K562 (cell line): ENCODE results near the gene SCNN1A.

Source experiments
- BRCA1 ChIP-seq, 2 experiments: fragments of 450-650 bp in 1 of 2; sonication (generic) in 1 of 2; formaldehyde crosslinking in 1 of 2; IDR thresholded peaks; 2 replicates each; pipeline versions ENCODE4 v1.5.0 to v1.6.1; 2017 to 2020; ENCODE audit warnings: mild to moderate bottlenecking in 1 of 2, missing genetic modification reagents in 1 of 2
- POLR2AphosphoS2 ChIP-seq: IDR thresholded peaks from 2 replicates; pipeline ENCODE4 v1.6.1; 2012; ENCODE audit warnings: low read length, improper control_type of control experiment
- TCF7 ChIP-seq: sonication (generic); IDR thresholded peaks from 2 replicates; pipeline ENCODE4 v1.6.1; 2016; ENCODE audit warnings: antibody characterized with exemption, borderline replicate concordance
- TCF7L2 ChIP-seq: fragments of 150-350 bp; IDR thresholded peaks from 2 replicates; pipeline ENCODE4 v1.6.1; 2016; ENCODE audit warnings: low read depth, mild to moderate bottlenecking, low read length, moderate library complexity

DNA sequence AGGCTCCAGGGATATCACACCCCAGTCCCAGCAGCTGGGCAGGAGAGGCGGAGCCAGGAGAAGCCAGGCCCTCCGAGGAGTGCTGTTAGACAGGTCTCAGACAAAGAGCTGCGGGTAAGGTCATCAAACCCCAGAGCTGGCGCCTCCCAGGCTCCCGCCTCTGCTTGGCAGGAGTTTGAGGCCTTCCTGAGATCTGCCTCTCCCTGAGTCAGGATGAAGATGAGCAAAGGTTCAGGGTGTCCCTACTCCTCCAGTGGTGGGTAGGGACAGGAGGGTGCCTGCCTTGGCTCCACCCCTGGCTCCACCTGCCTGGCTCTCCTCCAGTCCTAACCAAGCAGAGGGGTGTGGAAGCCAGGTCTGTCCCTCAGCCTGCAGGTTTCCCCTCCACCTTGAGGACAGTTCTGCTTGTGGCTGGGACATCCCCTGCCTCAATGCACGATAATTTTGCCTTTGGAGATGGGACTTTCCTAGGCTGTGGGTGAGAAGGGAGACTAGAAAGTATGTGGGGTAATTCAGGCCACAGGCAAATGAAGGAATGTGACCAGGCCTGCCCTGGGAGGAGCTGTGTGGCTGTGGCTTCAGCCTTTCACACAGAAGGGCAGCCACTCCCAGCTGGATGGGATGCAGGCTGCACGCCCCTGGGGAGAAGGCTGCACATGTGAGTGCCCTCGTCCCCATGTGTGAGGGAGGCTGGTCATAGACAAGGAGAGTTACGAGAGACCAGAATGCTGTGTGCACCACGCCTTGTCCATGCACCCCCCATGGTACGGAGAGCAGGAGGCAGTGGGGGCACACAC lies 62.6 kb downstream of the SCNN1A start:
- TF ChIP-seq TCF7L2 (no peak), BRCA1 (IDR thresholded peaks at IDR 0.05) (no peak), BRCA1 (CRISPR knock-in tag; IDR thresholded peaks at IDR 0.05) (no peak), POLR2AphosphoS2 (no peak), TCF7 (no peak)
